Kidney (tissue), 14 donors: ENCODE results near the gene DDX10. TPM values are rescaled to one million over a fixed set of nuclear protein-coding genes. Genes with fewer than 3 reads are reported as not detected.

Source experiments
- DNase-seq, 5 donors: peaks; one replicate each; pipeline ENCODE4 v3.0.0-alpha.2; 2013 to 2020
- FAIRE-seq: peaks from 2 replicates; lab custom pipeline; 2012; peaks lifted over from hg19 to GRCh38; lab: Jason Lieb, UNC
- H3K27ac ChIP-seq, 2 donors: one replicate each; pipeline ENCODE4 v1.7.0; 2013; ENCODE audit warnings: low read depth in 2 of 2, low read length in 2 of 2, inconsistent platforms in 1 of 2
- H3K27me3 ChIP-seq: one replicate; pipeline ENCODE4 v1.7.1; 2013; ENCODE audit warnings: low read length, inconsistent platforms; ENCODE audit not compliant: control insufficient read depth, insufficient read depth
- H3K36me3 ChIP-seq, 3 donors: one replicate each; pipeline versions ENCODE4 v1.7.0 to v1.7.1; 2013; ENCODE audit warnings: low read length in 3 of 3, control low read depth in 1 of 3, inconsistent platforms in 1 of 3; ENCODE audit not compliant: insufficient read depth in 3 of 3, control insufficient read depth in 2 of 3
- H3K4me1 ChIP-seq, 3 donors: one replicate each; pipeline versions ENCODE4 v1.7.0 to v1.7.1; 2013; ENCODE audit warnings: low read length in 3 of 3, inconsistent platforms in 1 of 3, low read depth in 1 of 3; ENCODE audit not compliant: control insufficient read depth in 2 of 3, insufficient read depth in 2 of 3
- H3K4me3 ChIP-seq, 3 donors: one replicate each; pipeline versions ENCODE4 v1.7.0 to v1.8.1; 2013; ENCODE audit warnings: low read length in 3 of 3, control low read depth in 1 of 3, inconsistent platforms in 1 of 3
- H3K9ac ChIP-seq, 3 donors: one replicate each; pipeline versions ENCODE4 v1.7.0 to v1.7.1; 2013; ENCODE audit warnings: low read length in 3 of 3, control low read depth in 1 of 3, inconsistent platforms in 1 of 3
- H3K9me3 ChIP-seq, 3 donors: one replicate each; pipeline versions ENCODE4 v1.7.0 to v1.7.1; 2013; ENCODE audit warnings: low read length in 3 of 3, control low read depth in 1 of 3, inconsistent platforms in 1 of 3; ENCODE audit not compliant: control insufficient read depth in 2 of 3, insufficient read depth in 1 of 3
- CTCF ChIP-seq: IDR thresholded peaks from 3 replicates; pipeline ENCODE4 v1.5.1; 2012; ENCODE audit warnings: mild to moderate bottlenecking, moderate library complexity, borderline replicate concordance; ENCODE audit not compliant: insufficient read depth; ENCODE audit errors: extremely low read depth
- intact Hi-C: fragments of 100-400 bp; cut with DNase I; formaldehyde crosslinking; loops from one replicate; pipeline ENCODE4 v1.11.1; 2022
- polyA plus RNA-seq: library from polyadenylated mRNA; stranded (reverse); fragments of 350-450 nt; fragmentation: Illumina TruSeq; extraction: RNeasy Lipid Tissue Mini Kit (QIAGEN cat#74804); gene quantifications from one replicate; pipeline ENCODE4 v1.2.3, GENCODE V29; 2014; ENCODE audit warnings: low read depth, low replicate concordance; ENCODE audit not compliant: insufficient read depth
- total RNA-seq: library from RNA; stranded (reverse); fragmentation: NEBNext Ultra II Directional; extraction: Animal tissue kit (Norgen Biotek cat#: 25700); gene quantifications from one replicate; pipeline ENCODE4 v1.2.1, GENCODE V29; 2021
- donor health status: control.
- donor health status: control.
- donor health status: control.
- donor health status: control.
- donor health status: control.
- donor health status: DM: yes; HTN: yes; CAD: no.
- donor health status: Normal renal cell carcinoma (clear cell type).

The DDX10 gene
- total and polyA plus RNA-seq, 2 donors from 2014 or later, result 24.8 to 79.2 TPM

GRCh38 chr11:108921211-108921610 lies 256.3 kb downstream of the DDX10 start:
- no peak overlapping the region for H3K9ac ChIP-seq
- H3K27me3 ChIP-seq, result no peaks in the 10 kb centered on the region
- DNase-seq, result no peak
- no peak overlapping the region for H3K27ac ChIP-seq
- H3K36me3 ChIP-seq, result no peaks in the 10 kb centered on the region
- no peak for FAIRE-seq
- H3K4me1 ChIP-seq, result peaks cover 0 to 2% (median 0%) of the 10 kb centered on the region in 3 donors
- no peak overlapping the region for H3K4me3 ChIP-seq
- intact Hi-C loops, result no loop called here
- H3K9me3 ChIP-seq, result no peaks in the 10 kb centered on the region
- TF ChIP-seq CTCF, result no peak

- intact Hi-C loops, result no loop called here
- peaks cover 0 to 2% (median 0%) of the 10 kb centered on the region in 3 donors for H3K4me1 ChIP-seq
- TF ChIP-seq CTCF, result no peak
- no peak overlapping the region for H3K27ac ChIP-seq
- H3K4me3 ChIP-seq, result no peak overlapping the region
- DNase-seq (peak in 1 of 5 donors; percentile 39), FAIRE-seq (no peak)
- H3K36me3 ChIP-seq, result no peaks in the 10 kb centered on the region
- H3K9me3 ChIP-seq, result no peaks in the 10 kb centered on the region
- H3K27me3 ChIP-seq, result no peaks in the 10 kb centered on the region
- H3K9ac ChIP-seq, result no peak overlapping the region
Observed at GRCh38 chr11:108922241-108922640, 257.4 kb downstream of the DDX10 start.

- TF ChIP-seq CTCF, result no peak
- Histone ChIP-seq H3K4me1 (peaks cover 0 to 2% (median 0%) of the 10 kb centered on the region in 3 donors), H3K9ac (no peak overlapping the region), H3K27ac (no peak overlapping the region), H3K4me3 (no peak overlapping the region), H3K36me3 (no peaks in the 10 kb centered on the region), H3K27me3 (no peaks in the 10 kb centered on the region), H3K9me3 (no peaks in the 10 kb centered on the region)
- intact Hi-C loops, result no loop called here
- no peak for DNase-seq
- no peak for FAIRE-seq
Observed at GRCh38 chr11:108923413-108923812, 258.5 kb downstream of the DDX10 start.

- H3K9ac ChIP-seq, result no peak overlapping the region
- no peaks in the 10 kb centered on the region for H3K9me3 ChIP-seq
- no peak overlapping the region for H3K4me3 ChIP-seq
- no peak for TF ChIP-seq CTCF
- FAIRE-seq, result no peak
- intact Hi-C loops, result no loop called here
- H3K36me3 ChIP-seq, result no peaks in the 10 kb centered on the region
- peak in 1 of 5 donors; percentile 59 for DNase-seq
- H3K27ac ChIP-seq, result no peak overlapping the region
- peaks cover 0 to 2% (median 0%) of the 10 kb centered on the region in 3 donors for H3K4me1 ChIP-seq
- H3K27me3 ChIP-seq, result no peaks in the 10 kb centered on the region
Observed at GRCh38 chr11:108926171-108926840, 261.4 kb downstream of the DDX10 start.
